Common myeloid progenitor, CD34-positive (primary cell): Measurements from ENCODE around the gene NEK8.

Source experiments
- CTCF ChIA-PET: fragments of 350-600 bp; sonication (Branson Sonifier 250); formaldehyde crosslinking; loops from one replicate; lab custom pipeline; 2021; ENCODE audit warnings: antibody characterized with exemption; lab: Charles Lee
- POLR2A ChIA-PET: fragments of 350-600 bp; sonication (Branson Sonifier 250); formaldehyde crosslinking; loops from one replicate; lab custom pipeline; 2021; ENCODE audit warnings: antibody characterized with exemption; lab: Charles Lee
- DNase-seq, 3 donors: peaks; one replicate each; pipeline versions ENCODE4 v3.0.0 to v3.0.0-alpha.2; 2013
- H3K27ac ChIP-seq, 2 experiments: 1 replicate in 1 of 2; 2 replicates in 1 of 2; pipeline ENCODE4 v1.7.0; 2013; ENCODE audit warnings: inconsistent platforms in 2 of 2, low read length in 2 of 2, mild to moderate bottlenecking in 2 of 2, low read depth in 1 of 2, moderate library complexity in 1 of 2; ENCODE audit not compliant: severe bottlenecking in 2 of 2, insufficient read depth in 1 of 2, poor library complexity in 1 of 2
- H3K27me3 ChIP-seq, 5 experiments: replicated peaks in 2 of 5; 1 replicate in 3 of 5; 2 replicates in 2 of 5; pipeline versions ENCODE4 v1.6.1 to v1.7.0; 2013; ENCODE audit warnings: low read length in 4 of 5, mild to moderate bottlenecking in 2 of 5, moderate library complexity in 2 of 5, inconsistent platforms in 1 of 5; ENCODE audit not compliant: insufficient read depth in 5 of 5, control insufficient read depth in 4 of 5
- H3K36me3 ChIP-seq, 4 experiments: 1 replicate in 2 of 4; 2 replicates in 2 of 4; pipeline versions ENCODE4 v1.6.1 to v1.7.0; 2013; ENCODE audit warnings: low read length in 3 of 4, control low read depth in 1 of 4, mild to moderate bottlenecking in 1 of 4; ENCODE audit not compliant: control insufficient read depth in 4 of 4, insufficient read depth in 4 of 4
- H3K4me1 ChIP-seq, 4 experiments: 1 replicate in 3 of 4; 2 replicates in 1 of 4; pipeline versions ENCODE4 v1.6.1 to v1.7.1; 2013; ENCODE audit warnings: low read length in 3 of 4, mild to moderate bottlenecking in 3 of 4, control low read depth in 1 of 4, inconsistent platforms in 1 of 4, moderate library complexity in 1 of 4; ENCODE audit not compliant: control insufficient read depth in 4 of 4, insufficient read depth in 4 of 4; ENCODE audit errors: control extremely low read depth in 1 of 4
- H3K4me3 ChIP-seq, 7 experiments: 1 replicate in 4 of 7; 2 replicates in 3 of 7; pipeline versions ENCODE4 v1.5.1 to v1.7.0; 2013; ENCODE audit warnings: mild to moderate bottlenecking in 7 of 7, low read length in 6 of 7, moderate library complexity in 6 of 7, inconsistent platforms in 2 of 7, low read depth in 2 of 7, control low read depth in 1 of 7; ENCODE audit not compliant: insufficient read depth in 4 of 7, control insufficient read depth in 1 of 7; ENCODE audit errors: extremely low read depth in 1 of 7
- H3K9me3 ChIP-seq, 5 experiments: 1 replicate in 4 of 5; 2 replicates in 1 of 5; pipeline versions ENCODE4 v1.6.1 to v1.7.1; 2013; ENCODE audit warnings: low read length in 4 of 5, mild to moderate bottlenecking in 2 of 5, inconsistent platforms in 1 of 5, low read depth in 1 of 5, moderate library complexity in 1 of 5; ENCODE audit not compliant: control insufficient read depth in 4 of 5, insufficient read depth in 2 of 5; ENCODE audit errors: control extremely low read depth in 1 of 5
- WGBS: methylation state at CpG from one replicate; pipeline ENCODE4 v1.1.5; 2013; ENCODE audit not compliant: insufficient coverage; 5-methylcytosine and 5-hydroxymethylcytosine counted together

Gene NEK8

GRCh38 chr17:28738680-28739384, 10.2 kb downstream of the NEK8 start:
- WGBS: 72% methylated on average over 6 of the region's 10 CpGs
- Histone ChIP-seq H3K27me3 (no peaks in the 10 kb centered on the region), H3K36me3 (peaks cover 0 to 5% (median 4%) of the 10 kb centered on the region in 4 experiments), H3K27ac (no peak overlapping the region), H3K4me3 (no peak overlapping the region), H3K4me1 (peaks cover 3 to 55% (median 50%) of the 10 kb centered on the region in 4 experiments), H3K9me3 (peaks cover 0 to 3% (median 0%) of the 10 kb centered on the region in 5 experiments)
- peak; percentile 65 to 95 (median 92) for DNase-seq
- ChIA-PET POLR2A (interaction anchor here (0.5 to 0.7 kb wide), 2 partner anchors 10 to 24 kb away, joined by 3 to 4 read pairs; partner anchors contain the start of gene NEK8), CTCF (interaction anchor here (18.9 kb wide), 1 partner anchor 12 kb away, joined by 507 read pairs; the partner anchor contains the start of genes NEK8, RPL23A and TLCD1)

GRCh38 chr17:28740406-28741357, 12.1 kb downstream of the NEK8 start:
- WGBS: 76% methylated on average over 9 of the region's 10 CpGs
- CTCF ChIA-PET: interaction anchor here (1.3 to 18.9 kb wide), 3 partner anchors 9 to 14 kb away, joined by 4 to 507 read pairs (median 21); partner anchors contain the start of genes NEK8, RPL23A and TLCD1
- peaks cover 6 to 72% (median 67%) of the 10 kb centered on the region in 4 experiments for H3K4me1 ChIP-seq

DNA sequence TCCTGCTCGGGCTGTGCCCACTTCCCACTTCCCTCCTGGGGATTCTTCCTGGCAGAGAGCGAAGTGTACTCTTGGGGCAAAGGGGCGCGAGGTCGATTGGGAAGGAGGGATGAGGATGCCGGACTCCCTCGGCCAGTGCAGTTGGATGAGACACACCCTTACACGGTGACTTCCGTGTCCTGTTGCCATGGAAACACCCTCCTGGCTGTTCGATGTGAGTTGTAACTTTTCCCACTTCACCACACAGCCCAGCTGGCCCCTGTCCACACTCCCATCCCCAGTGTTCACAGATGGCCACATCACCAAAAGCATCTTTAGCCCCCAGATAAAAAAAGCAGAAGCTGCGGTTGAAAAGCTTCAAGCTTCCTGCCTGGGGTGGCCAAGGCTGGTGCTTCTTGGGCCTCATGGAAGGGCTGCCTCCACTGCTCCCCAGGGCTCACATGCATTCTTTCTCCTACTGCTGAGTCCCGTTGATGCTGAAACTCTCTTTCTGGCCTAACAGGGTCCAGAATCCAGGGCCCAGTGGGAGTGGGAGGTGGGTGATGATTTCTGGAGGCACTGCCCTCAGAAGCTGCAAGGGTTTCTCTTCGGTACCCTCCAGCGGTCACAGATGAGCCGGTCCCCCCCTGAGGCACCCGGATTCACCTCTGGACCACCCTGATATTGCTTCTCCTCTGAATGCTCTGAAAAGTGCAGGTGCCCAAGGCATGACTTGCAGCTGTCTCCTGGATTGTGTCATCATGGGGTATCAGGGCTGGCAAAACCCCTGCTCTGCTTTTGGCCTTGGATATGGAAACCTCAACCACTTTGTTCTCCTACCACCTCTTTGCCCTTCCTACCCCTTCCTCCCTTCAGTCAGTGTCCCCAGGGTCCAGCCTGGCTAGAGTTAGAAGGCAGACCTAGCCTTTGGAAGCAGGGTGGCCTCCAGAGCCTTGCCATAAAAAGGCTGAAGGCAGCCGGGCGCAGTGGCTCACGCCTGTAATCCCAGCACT, 13.1 kb downstream of the NEK8 start:
- WGBS: 28% methylated on average over 12 of the region's 19 CpGs
- CTCF ChIA-PET: interaction anchor here (1.3 to 18.9 kb wide), 3 partner anchors 8 to 15 kb away, joined by 4 to 507 read pairs (median 21); partner anchors contain the start of genes NEK8, RPL23A and TLCD1
- POLR2A ChIA-PET: interaction anchor here (1.1 to 1.7 kb wide), 3 partner anchors 8 to 15 kb away, joined by 3 to 9 read pairs (median 6); partner anchors contain the start of genes NEK8 and TLCD1
- Histone ChIP-seq H3K4me1 (peaks cover 6 to 82% (median 77%) of the 10 kb centered on the region in 4 experiments), H3K9me3 (peaks cover 0 to 3% (median 0%) of the 10 kb centered on the region in 5 experiments), H3K36me3 (peaks cover 0 to 7% (median 0%) of the 10 kb centered on the region in 4 experiments), H3K4me3 (peak overlapping the region in 4 of 7 experiments; percentile 17 to 38 (median 24)), H3K27me3 (peaks cover 0 to 4% (median 0%) of the 10 kb centered on the region in 5 experiments), H3K27ac (peak overlapping the region in 1 of 2 experiments; percentile 65)
- DNase-seq: peak; percentile 88 to 98 (median 97)

More at GRCh38 chr17:28740406-28741357, 12.1 kb downstream of the NEK8 start:
- peak overlapping the region in 1 of 2 experiments; percentile 65 for H3K27ac ChIP-seq
- POLR2A ChIA-PET: interaction anchor here (1.1 to 1.7 kb wide), 3 partner anchors 9 to 14 kb away, joined by 3 to 9 read pairs (median 6); partner anchors contain the start of genes NEK8 and TLCD1
- H3K36me3 ChIP-seq: no peaks in the 10 kb centered on the region
- H3K9me3 ChIP-seq: peaks cover 0 to 3% (median 0%) of the 10 kb centered on the region in 5 experiments
- H3K27me3 ChIP-seq: peaks cover 0 to 4% (median 0%) of the 10 kb centered on the region in 5 experiments
- peak overlapping the region in 3 of 7 experiments; percentile 2 to 38 (median 16) for H3K4me3 ChIP-seq
- no peak for DNase-seq

DNA sequence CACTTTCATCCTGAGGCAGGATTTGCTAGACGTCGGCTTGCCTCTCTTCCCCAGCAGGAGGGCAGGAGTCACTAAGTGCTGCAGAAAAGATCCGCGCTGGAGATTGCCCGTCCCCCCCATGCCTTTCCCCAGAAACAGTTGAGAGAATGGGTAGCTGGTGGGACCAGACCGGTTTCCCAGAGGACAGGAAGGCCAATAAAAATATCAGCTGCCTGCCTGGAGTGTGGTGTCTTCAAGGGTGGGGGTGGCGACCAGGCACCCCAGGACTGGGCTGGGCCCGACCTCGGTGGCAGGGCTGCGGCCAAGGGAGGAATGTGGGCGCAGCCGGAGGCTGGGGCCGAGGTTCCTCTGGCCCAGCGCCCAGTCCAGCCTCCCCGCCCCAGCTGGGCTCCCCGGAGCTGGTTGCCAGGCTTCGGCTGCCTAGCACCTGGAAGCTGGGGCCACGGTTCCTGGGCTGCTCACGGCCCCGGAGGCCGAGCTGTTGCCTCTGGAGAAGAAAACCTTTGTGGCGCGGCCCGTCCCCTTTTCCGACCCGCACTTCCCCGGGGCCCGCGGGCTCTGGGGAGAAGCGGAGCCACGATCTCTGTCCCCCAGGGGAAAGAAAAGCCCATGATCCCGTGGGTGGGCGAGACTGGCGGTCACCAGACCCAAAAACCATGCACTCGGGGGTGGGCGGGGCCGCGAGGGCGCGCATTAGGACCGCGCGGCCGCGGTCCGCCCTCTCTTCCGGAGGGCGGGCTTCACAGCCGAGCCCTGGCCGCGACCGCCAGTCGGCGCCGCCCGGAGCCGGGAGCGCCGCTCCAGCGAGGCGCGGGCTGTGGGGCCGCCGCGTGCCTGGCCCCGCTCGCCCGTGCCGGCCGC, 14.9 kb downstream of the NEK8 start, which contains the start of gene TRAF4:
TRAF4 (plus strand) TSS at position 769 of the 861 bp plus-strand sequence. CDS start 102 bp downstream, outside the sequence.
- peaks cover 0 to 25% (median 5%) of the 10 kb centered on the region in 4 experiments for H3K36me3 ChIP-seq
- ChIA-PET CTCF (interaction anchor here (0.9 to 18.9 kb wide), 3 partner anchors 9 to 20 kb away, joined by 3 to 507 read pairs (median 21); partner anchors contain the start of genes NEK8, RPL23A and TLCD1), POLR2A (interaction anchor here (0.6 to 10.0 kb wide), 2 partner anchors 16 to 477 kb away, joined by 3 to 87 read pairs; partner anchors contain the start of genes NEK8 and TLCD1)
- no peaks in the 10 kb centered on the region for H3K9me3 ChIP-seq
- peaks cover 6 to 83% (median 79%) of the 10 kb centered on the region in 4 experiments for H3K4me1 ChIP-seq
- H3K27me3 ChIP-seq: peaks cover 0 to 4% (median 0%) of the 10 kb centered on the region in 5 experiments
- under 1% methylated on average over 58 of the region's 70 CpGs for WGBS
- peak within 1 kb of the TSS; percentile 27 to 82 (median 63) for H3K4me3 ChIP-seq
- DNase-seq: peak; percentile 71 to 87 (median 83)
- H3K27ac ChIP-seq: peak within 1 kb of the TSS; percentile 1 to 74
